ENCODE measurements around the gene MAPK6. TPM values are rescaled to one million over a fixed set of nuclear protein-coding genes. Genes with fewer than 3 reads are reported as not detected.

Gene MAPK6
- total RNA-seq, 4 donors from 2014 or later, result 53.8 to 162 (median 69.2) TPM

GRCh38 chr15:52057996-52058395 lies 39.0 kb downstream of the MAPK6 start:
- H3K4me1 ChIP-seq, result peaks cover 0 to 33% (median 0%) of the 10 kb centered on the region in 3 donors
- DNase-seq, result no peak
- no peaks in the 10 kb centered on the region for H3K27me3 ChIP-seq
- intact Hi-C loops (cut with DNase I), result no loop called here
- H3K36me3 ChIP-seq, result peaks cover 0 to 99% (median 31%) of the 10 kb centered on the region in 3 donors
- TF ChIP-seq CTCF (IDR thresholded peaks at IDR 0.05), result no peak
- TF ChIP-seq POLR2A (IDR thresholded peaks at IDR 0.05), result no peak
- peak overlapping the region in 2 of 4 donors; percentile 13 to 33 for H3K27ac ChIP-seq
- no peak overlapping the region for H3K4me3 ChIP-seq
- no peaks in the 10 kb centered on the region for H3K9me3 ChIP-seq

GRCh38 chr15:52060501-52060900 lies 41.5 kb downstream of the MAPK6 start:
- Histone ChIP-seq H3K36me3 (peaks cover 0 to 100% (median 39%) of the 10 kb centered on the region in 3 donors), H3K27me3 (no peaks in the 10 kb centered on the region), H3K4me3 (no peak overlapping the region), H3K27ac (no peak overlapping the region), H3K9me3 (no peaks in the 10 kb centered on the region), H3K4me1 (peaks cover 0 to 11% (median 0%) of the 10 kb centered on the region in 3 donors)
- intact Hi-C loops (cut with DNase I), result no loop called here
- WGBS, 2 donors, result 90 to 100% methylated on average over 1 of the region's 1 CpG
- TF ChIP-seq POLR2A (IDR thresholded peaks at IDR 0.05), result no peak
- TF ChIP-seq CTCF (IDR thresholded peaks at IDR 0.05), result no peak
- no peak for DNase-seq

- Histone ChIP-seq H3K27ac (peak overlapping the region; percentile 19 to 85 (median 74)), H3K36me3 (peaks cover 0 to 41% (median 18%) of the 10 kb centered on the region in 3 donors), H3K27me3 (no peaks in the 10 kb centered on the region), H3K4me1 (peaks cover 10 to 53% (median 19%) of the 10 kb centered on the region in 3 donors), H3K9me3 (no peaks in the 10 kb centered on the region), H3K4me3 (no peak overlapping the region)
- no peak for TF ChIP-seq CTCF (IDR thresholded peaks at IDR 0.05)
- TF ChIP-seq POLR2A (IDR thresholded peaks at IDR 0.05), result no peak
- no peak for DNase-seq
- 81% methylated on average over 3 of the region's 3 CpGs for WGBS, 2 donors
- intact Hi-C loops (cut with DNase I), result no loop called here
These were observed 48.0 kb downstream of the MAPK6 start for GRCh38 chr15:52066842-52067544.

GRCh38 chr15:52067545-52067926 lies 48.5 kb downstream of the MAPK6 start:
- DNase-seq, result no peak
- H3K27me3 ChIP-seq, result no peaks in the 10 kb centered on the region
- TF ChIP-seq POLR2A (IDR thresholded peaks at IDR 0.05), result no peak
- TF ChIP-seq CTCF (IDR thresholded peaks at IDR 0.05), result no peak
- no peak overlapping the region for H3K4me3 ChIP-seq
- H3K27ac ChIP-seq, result peak overlapping the region; percentile 19 to 85 (median 74)
- intact Hi-C loops (cut with DNase I), result no loop called here
- H3K36me3 ChIP-seq, result peaks cover 0 to 36% (median 13%) of the 10 kb centered on the region in 3 donors
- H3K9me3 ChIP-seq, result no peaks in the 10 kb centered on the region
- H3K4me1 ChIP-seq, result peaks cover 10 to 58% (median 25%) of the 10 kb centered on the region in 3 donors

GRCh38 chr15:52068004-52068615 lies 49.1 kb downstream of the MAPK6 start:
- WGBS, 2 donors, result 48 to 51% methylated on average over 2 of the region's 2 CpGs
- Histone ChIP-seq H3K4me1 (peaks cover 10 to 64% (median 25%) of the 10 kb centered on the region in 3 donors), H3K9me3 (no peaks in the 10 kb centered on the region), H3K4me3 (no peak overlapping the region), H3K27me3 (no peaks in the 10 kb centered on the region), H3K27ac (peak overlapping the region; percentile 36 to 85 (median 74)), H3K36me3 (peaks cover 0 to 30% (median 7%) of the 10 kb centered on the region in 3 donors)
- intact Hi-C loops (cut with DNase I), result no loop called here
- no peak for TF ChIP-seq POLR2A (IDR thresholded peaks at IDR 0.05)
- no peak for TF ChIP-seq CTCF (IDR thresholded peaks at IDR 0.05)
- DNase-seq, result no peak
